Fibroblast of the aortic adventitia (primary cell): ENCODE results near the gene CYP26B1. TPM values are rescaled to one million over a fixed set of nuclear protein-coding genes. Genes with fewer than 3 reads are reported as not detected.

Experiments used
- DNase-seq: peaks from one replicate; pipeline ENCODE4 v3.0.0-alpha.2; 2010; ENCODE audit warnings: low read depth
- H3K4me3 ChIP-seq: 2 replicates; pipeline ENCODE4 v1.5.1; 2011; ENCODE audit warnings: low read depth, mild to moderate bottlenecking, control low read depth, low read length, moderate library complexity
- CTCF ChIP-seq: IDR thresholded peaks from 2 replicates; pipeline ENCODE4 v1.5.1; 2011; ENCODE audit warnings: mild to moderate bottlenecking, low read length, control low read depth, inconsistent platforms; ENCODE audit not compliant: insufficient read depth
- total RNA-seq: library from RNA; depleted of rRNA; stranded (reverse); fragments of >200 nt; gene quantifications from 2 replicates; pipeline ENCODE4 v1.2.3, GENCODE V29; 2012; ENCODE audit warnings: low replicate concordance

CYP26B1 gene
- total RNA-seq, 1 donor = 2.5 TPM

GRCh38 chr2:72155737-72156136 lies 8.1 kb upstream of the CYP26B1 start:
- TF ChIP-seq CTCF = no peak

GRCh38 chr2:72155151-72155550 lies 7.5 kb upstream of the CYP26B1 start:
- no peak for DNase-seq
- TF ChIP-seq CTCF = no peak
- H3K4me3 ChIP-seq = no peak overlapping the region

More at GRCh38 chr2:72155737-72156136, 8.1 kb upstream of the CYP26B1 start:
- no peak for DNase-seq
- no peak overlapping the region for H3K4me3 ChIP-seq

DNA sequence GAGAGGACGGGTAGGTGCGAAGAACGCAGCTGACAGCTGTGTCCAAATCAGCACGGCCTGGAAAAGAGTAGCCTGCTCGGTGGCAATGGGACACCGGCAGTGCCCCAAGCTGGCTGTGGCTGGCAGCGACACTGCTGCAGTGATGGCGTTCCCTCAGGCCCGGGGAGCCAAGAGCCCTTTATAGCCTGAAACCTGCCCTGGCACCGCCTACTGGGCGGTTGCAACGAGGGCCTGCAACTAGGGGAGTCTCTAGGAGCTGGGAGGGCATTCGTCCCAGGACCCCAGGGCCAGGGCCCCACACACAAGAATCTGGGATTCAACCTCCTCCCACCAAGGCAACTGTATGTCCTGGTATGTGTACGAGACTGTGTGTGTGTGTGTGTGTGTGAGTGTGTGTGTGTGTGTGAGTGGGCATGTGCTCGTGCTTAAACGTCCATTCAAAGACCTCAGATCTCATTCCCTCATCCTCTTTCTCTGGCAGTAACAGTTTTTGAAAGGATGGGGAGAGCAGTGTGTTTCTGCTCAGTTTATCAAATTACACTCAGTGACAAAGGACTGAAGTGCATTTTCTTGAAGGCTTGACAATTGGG lies 6.8 kb upstream of the CYP26B1 start:
- H3K4me3 ChIP-seq = no peak overlapping the region
- no peak for DNase-seq
- no peak for TF ChIP-seq CTCF

DNA sequence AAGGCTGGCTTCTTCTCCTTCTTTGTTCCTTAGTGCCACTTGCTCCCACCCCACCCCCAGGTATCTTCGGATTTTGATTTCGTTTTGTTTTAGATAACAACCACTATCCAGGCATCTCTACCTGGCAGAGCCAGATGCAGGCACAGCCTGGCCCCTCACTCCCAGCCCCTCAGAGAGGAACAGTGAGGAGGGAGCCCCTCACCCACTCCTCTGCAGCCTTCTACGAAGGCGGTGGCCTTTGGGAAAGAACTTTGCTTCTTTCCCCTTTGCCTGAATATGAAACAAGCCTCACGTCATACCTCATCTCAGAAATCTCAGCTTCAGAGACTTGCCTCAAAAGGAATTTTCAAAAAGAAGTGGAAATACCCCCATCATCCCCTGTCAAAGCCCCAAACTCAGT lies 6.3 kb upstream of the CYP26B1 start:
- no peak for TF ChIP-seq CTCF
- DNase-seq = no peak
- H3K4me3 ChIP-seq = no peak overlapping the region

- TF ChIP-seq CTCF = no peak
- no peak for DNase-seq
- no peak overlapping the region for H3K4me3 ChIP-seq
Measured at GRCh38 chr2:72153026-72153791, 5.5 kb upstream of the CYP26B1 start.

- H3K4me3 ChIP-seq = no peak overlapping the region
- peak; percentile 11 for TF ChIP-seq CTCF
- DNase-seq = no peak
Measured at GRCh38 chr2:72150861-72151356, 3.2 kb upstream of the CYP26B1 start.
